Keratinocyte (primary cell): ENCODE data around the gene USH2A. TPM values are rescaled to one million over a fixed set of nuclear protein-coding genes. Genes with fewer than 3 reads are reported as not detected.
A peak's percentile ranks its signal among the peaks of the same experiment; 100 is the strongest.

Experiments used
- DNase-seq: peaks from one replicate; pipeline ENCODE4 v3.0.0-alpha.2; 2011; ENCODE audit warnings: low read depth, missing footprints, low spot score
- FAIRE-seq: peaks from 2 replicates; lab custom pipeline; 2011; peaks lifted over from hg19 to GRCh38; lab: Jason Lieb, UNC
- H2AFZ ChIP-seq: 2 replicates; pipeline ENCODE4 v1.6.0; 2012; ENCODE audit warnings: low read length, control low read depth, inconsistent platforms; ENCODE audit not compliant: control insufficient read depth
- H3K27ac ChIP-seq: 2 replicates; pipeline ENCODE4 v1.5.1; 2011; ENCODE audit warnings: low read length; ENCODE audit not compliant: control insufficient read depth, insufficient read depth
- H3K27me3 ChIP-seq: 3 replicates; pipeline ENCODE4 v1.6.0; 2011; ENCODE audit warnings: low read length; ENCODE audit not compliant: control insufficient read depth, insufficient read depth; ENCODE audit errors: extremely low read depth
- H3K36me3 ChIP-seq, 2 experiments: 2 replicates in 1 of 2; 3 replicates in 1 of 2; pipeline ENCODE4 v1.5.1; 2011; ENCODE audit warnings: low read length in 2 of 2, mild to moderate bottlenecking in 1 of 2; ENCODE audit not compliant: control insufficient read depth in 2 of 2, insufficient read depth in 2 of 2; ENCODE audit errors: extremely low read depth in 1 of 2
- H3K4me1 ChIP-seq: 3 replicates; pipeline ENCODE4 v1.5.1; 2011; ENCODE audit warnings: low read length; ENCODE audit not compliant: control insufficient read depth, insufficient read depth; ENCODE audit errors: extremely low read depth
- H3K4me2 ChIP-seq: 3 replicates; pipeline ENCODE4 v1.6.0; 2011; ENCODE audit warnings: low read depth, low read length; ENCODE audit not compliant: control insufficient read depth, insufficient read depth; ENCODE audit errors: extremely low read depth
- H3K4me3 ChIP-seq, 3 experiments: fragments of 200-600 bp in 1 of 3; sonication (generic) in 1 of 3; 2 replicates in 2 of 3; 3 replicates in 1 of 3; pipeline ENCODE4 v1.5.1; 2011 to 2016; ENCODE audit warnings: low read length in 3 of 3, mild to moderate bottlenecking in 3 of 3, control low read depth in 2 of 3, inconsistent platforms in 1 of 3, low read depth in 1 of 3, mixed read lengths in 1 of 3, mixed run types in 1 of 3, moderate library complexity in 1 of 3; ENCODE audit not compliant: control insufficient read depth in 2 of 3, insufficient read depth in 2 of 3; ENCODE audit errors: extremely low read depth in 1 of 3
- H3K79me2 ChIP-seq: 2 replicates; pipeline ENCODE4 v1.6.0; 2012; ENCODE audit warnings: low read length; ENCODE audit not compliant: control insufficient read depth, insufficient read depth
- H3K9ac ChIP-seq: 3 replicates; pipeline ENCODE4 v1.6.0; 2011; ENCODE audit warnings: low read length; ENCODE audit not compliant: control insufficient read depth, insufficient read depth; ENCODE audit errors: extremely low read depth
- H3K9me1 ChIP-seq: 3 replicates; pipeline ENCODE4 v1.6.0; 2011; ENCODE audit warnings: low read length; ENCODE audit not compliant: control insufficient read depth, insufficient read depth; ENCODE audit errors: extremely low read depth
- H3K9me3 ChIP-seq: 2 replicates; pipeline ENCODE4 v1.5.1; 2012; ENCODE audit warnings: low read depth, low read length; ENCODE audit not compliant: control insufficient read depth
- H4K20me1 ChIP-seq: 3 replicates; pipeline ENCODE4 v1.6.0; 2011; ENCODE audit warnings: low read length; ENCODE audit not compliant: control insufficient read depth, insufficient read depth; ENCODE audit errors: extremely low read depth
- CTCF ChIP-seq, 3 experiments: IDR thresholded peaks in 1 of 3; conservative IDR thresholded peaks in 1 of 3; optimal IDR thresholded peaks in 1 of 3; 2 replicates in 2 of 3; 3 replicates in 1 of 3; pipeline versions ENCODE3 to v1.5.1; 2011; ENCODE audit warnings: low read length in 3 of 3, mild to moderate bottlenecking in 3 of 3, moderate library complexity in 2 of 3, control low read depth in 1 of 3, inconsistent platforms in 1 of 3; ENCODE audit not compliant: insufficient read depth in 2 of 3; ENCODE audit errors: extremely low read depth in 1 of 3
- EZH2 ChIP-seq: IDR thresholded peaks from one replicate; pipeline ENCODE4 v1.6.1; 2012; ENCODE audit warnings: inconsistent platforms, mild to moderate bottlenecking, low read length, moderate library complexity
- dilution Hi-C: fragments of 300-500 bp; cut with MboI; formaldehyde crosslinking; loops from one replicate; pipeline ENCODE4 v1.7.0; 2020; ENCODE audit warnings: low sequenced_read_pairs; ENCODE audit not compliant: extremely low pct_ligation_motif_present
- polyA plus RNA-seq, 5 experiments: library from polyadenylated mRNA; depleted of rRNA in 3 of 5; stranded (reverse) in 3 of 5; stranded (forward) in 1 of 5; unstranded in 1 of 5; fragments of >200 nt; gene quantifications; 1 replicate in 1 of 5; 2 replicates in 3 of 5; 3 replicates in 1 of 5; pipeline versions ENCODE4 v1.2.1 to v1.2.3, GENCODE V29; 2011 to 2012; ENCODE audit warnings: missing spikeins in 2 of 5, low read depth in 1 of 5, low replicate concordance in 1 of 5

USH2A gene
- polyA plus RNA-seq, 1 donor (not counting 4 experiments of a cell fraction or from before 2014, with no cell fraction given) = not detected

GRCh38 chr1:215777370-215777925, 645.8 kb downstream of the USH2A start:
- TF ChIP-seq EZH2 (no peak), CTCF (optimal IDR thresholded peaks at IDR 0.05 in 1 of 3, IDR thresholded peaks at IDR 0.05 in 1 of 3, conservative IDR thresholded peaks at IDR 0.05 in 1 of 3; ENCODE audit: extremely low read depth in 1 of 3, insufficient read depth in 2 of 3, low read length in 3 of 3) (no peak)
- Histone ChIP-seq H3K9ac (no peak overlapping the region), H3K36me3 (no peaks in the 10 kb centered on the region), H3K27ac (no peak overlapping the region), H3K4me3 (no peak overlapping the region), H3K79me2 (no peaks in the 10 kb centered on the region), H3K9me3 (no peaks in the 10 kb centered on the region), H3K27me3 (no peaks in the 10 kb centered on the region), H2AFZ (no peak overlapping the region), H4K20me1 (no peaks in the 10 kb centered on the region), H3K4me2 (peak overlapping the region; percentile 66), H3K4me1 (peaks cover 8% of the 10 kb centered on the region), H3K9me1 (no peaks in the 10 kb centered on the region)
- DNase-seq (peak; percentile 9), FAIRE-seq (peak; percentile 60)
- dilution Hi-C loops = no loop called here

GRCh38 chr1:215776336-215776735, 646.9 kb downstream of the USH2A start:
- no peak overlapping the region for H3K4me2 ChIP-seq
- no peaks in the 10 kb centered on the region for H4K20me1 ChIP-seq
- FAIRE-seq (no peak), DNase-seq (no peak)
- no peaks in the 10 kb centered on the region for H3K27me3 ChIP-seq
- H3K27ac ChIP-seq = no peak overlapping the region
- dilution Hi-C loops = no loop called here
- H3K4me3 ChIP-seq = no peak overlapping the region
- no peak overlapping the region for H3K9ac ChIP-seq
- H2AFZ ChIP-seq = no peak overlapping the region
- no peaks in the 10 kb centered on the region for H3K36me3 ChIP-seq
- H3K4me1 ChIP-seq = peaks cover 8% of the 10 kb centered on the region
- no peaks in the 10 kb centered on the region for H3K9me1 ChIP-seq
- TF ChIP-seq CTCF (optimal IDR thresholded peaks at IDR 0.05 in 1 of 3, IDR thresholded peaks at IDR 0.05 in 1 of 3, conservative IDR thresholded peaks at IDR 0.05 in 1 of 3; ENCODE audit: extremely low read depth in 1 of 3, insufficient read depth in 2 of 3, low read length in 3 of 3) (no peak), EZH2 (no peak)
- no peaks in the 10 kb centered on the region for H3K79me2 ChIP-seq
- H3K9me3 ChIP-seq = no peaks in the 10 kb centered on the region
